Right atrium auricular region (tissue), 2 donors: ENCODE results near the gene C14orf93. TPM values are rescaled to one million over a fixed set of nuclear protein-coding genes. Genes with fewer than 3 reads are reported as not detected.
A peak's percentile ranks its signal among the peaks of the same experiment; 100 is the strongest.

Experiments
- DNase-seq: peaks from one replicate; pipeline ENCODE4 v3.0.0-alpha.2; 2019; ENCODE audit warnings: low spot score
- H3K27ac ChIP-seq, 2 donors: fragments of 200-600 bp; sonication (generic); 1 replicate in 1 of 2; 2 replicates in 1 of 2; pipeline ENCODE4 v1.5.1; 2016 to 2019
- H3K27me3 ChIP-seq, 2 donors: fragments of 200-600 bp; sonication (generic); one replicate each; pipeline versions ENCODE4 v1.5.1 to v1.6.0; 2017 to 2019
- H3K36me3 ChIP-seq: fragments of 200-600 bp; sonication (generic); one replicate; pipeline ENCODE4 v1.5.1; 2016
- H3K4me1 ChIP-seq, 2 donors: fragments of 200-600 bp; sonication (generic); one replicate each; pipeline versions ENCODE4 v1.5.1 to v1.6.0; 2017 to 2019
- H3K4me3 ChIP-seq, 2 donors: fragments of 200-600 bp; sonication (generic); 1 replicate in 1 of 2; 2 replicates in 1 of 2; pipeline ENCODE4 v1.5.1; 2017 to 2019; ENCODE audit warnings: mild to moderate bottlenecking in 1 of 2, moderate library complexity in 1 of 2
- H3K9me3 ChIP-seq, 2 donors: fragments of 200-600 bp; sonication (generic); one replicate each; pipeline ENCODE4 v1.5.1; 2019
- CTCF ChIP-seq, 2 donors: fragments of 200-600 bp; sonication (generic); IDR thresholded peaks; one replicate each; pipeline ENCODE4 v1.5.1; 2019; ENCODE audit warnings: antibody characterized with exemption in 2 of 2
- total RNA-seq, 2 donors: library from RNA; depleted of rRNA; stranded (reverse); fragments of >200 nt; gene quantifications; one replicate each; pipeline ENCODE4 v1.1.0, GENCODE V29; 2016

The C14orf93 gene
- total RNA-seq, 2 donors from 2014 or later = 5.0 to 6.8 TPM

DNA sequence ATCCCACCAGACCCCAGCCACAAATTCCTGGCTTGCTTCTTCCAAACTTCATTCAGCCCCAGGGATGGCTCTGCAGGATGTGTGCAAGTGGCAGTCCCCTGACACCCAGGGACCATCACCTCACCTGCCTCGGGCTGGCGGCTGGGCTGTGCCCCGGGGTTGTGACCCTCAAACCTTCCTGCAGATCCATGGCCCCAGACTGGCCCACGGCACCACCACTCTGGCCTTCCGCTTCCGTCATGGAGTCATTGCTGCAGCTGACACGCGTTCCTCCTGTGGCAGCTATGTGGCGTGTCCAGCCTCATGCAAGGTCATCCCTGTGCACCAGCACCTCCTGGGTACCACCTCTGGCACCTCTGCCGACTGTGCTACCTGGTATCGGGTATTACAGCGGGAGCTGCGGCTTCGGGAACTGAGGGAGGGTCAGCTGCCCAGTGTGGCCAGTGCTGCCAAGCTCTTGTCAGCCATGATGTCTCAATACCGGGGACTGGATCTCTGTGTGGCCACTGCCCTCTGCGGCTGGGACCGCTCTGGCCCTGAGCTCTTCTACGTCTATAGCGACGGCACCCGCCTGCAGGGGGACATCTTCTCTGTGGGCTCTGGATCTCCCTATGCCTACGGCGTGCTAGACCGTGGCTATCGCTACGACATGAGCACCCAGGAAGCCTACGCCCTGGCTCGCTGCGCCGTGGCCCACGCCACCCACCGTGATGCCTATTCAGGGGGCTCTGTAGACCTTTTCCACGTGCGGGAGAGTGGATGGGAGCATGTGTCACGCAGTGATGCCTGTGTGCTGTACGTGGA lies 32.4 kb upstream of the C14orf93 start, which contains the start of gene PSMB11:
PSMB11 (plus strand) TSS at position 51 of the 804 bp plus-strand sequence; CDS start at position 65, 14 bp downstream.
- TF ChIP-seq CTCF (IDR thresholded peaks at IDR 0.05) = no peak
- Histone ChIP-seq H3K36me3 (no peaks in the 10 kb centered on the region), H3K4me1 (peaks cover 0 to 9% of the 10 kb centered on the region in 2 donors), H3K4me3 (no peak within 1 kb of the TSS), H3K9me3 (no peaks in the 10 kb centered on the region), H3K27ac (no peak within 1 kb of the TSS), H3K27me3 (no peaks in the 10 kb centered on the region)
- DNase-seq = no peak

GRCh38 chr14:23041729-23042128 lies 31.8 kb upstream of the C14orf93 start:
- no peak for DNase-seq
- Histone ChIP-seq H3K4me3 (no peak overlapping the region), H3K9me3 (no peaks in the 10 kb centered on the region), H3K36me3 (no peaks in the 10 kb centered on the region), H3K27me3 (no peaks in the 10 kb centered on the region), H3K27ac (no peak overlapping the region), H3K4me1 (peaks cover 0 to 9% of the 10 kb centered on the region in 2 donors)
- no peak for TF ChIP-seq CTCF (IDR thresholded peaks at IDR 0.05)

GRCh38 chr14:23040100-23040499 lies 30.2 kb upstream of the C14orf93 start:
- Histone ChIP-seq H3K27ac (no peak overlapping the region), H3K9me3 (no peaks in the 10 kb centered on the region), H3K27me3 (no peaks in the 10 kb centered on the region), H3K36me3 (no peaks in the 10 kb centered on the region), H3K4me1 (peaks cover 0 to 8% of the 10 kb centered on the region in 2 donors), H3K4me3 (no peak overlapping the region)
- no peak for TF ChIP-seq CTCF (IDR thresholded peaks at IDR 0.05)
- DNase-seq = no peak

DNA sequence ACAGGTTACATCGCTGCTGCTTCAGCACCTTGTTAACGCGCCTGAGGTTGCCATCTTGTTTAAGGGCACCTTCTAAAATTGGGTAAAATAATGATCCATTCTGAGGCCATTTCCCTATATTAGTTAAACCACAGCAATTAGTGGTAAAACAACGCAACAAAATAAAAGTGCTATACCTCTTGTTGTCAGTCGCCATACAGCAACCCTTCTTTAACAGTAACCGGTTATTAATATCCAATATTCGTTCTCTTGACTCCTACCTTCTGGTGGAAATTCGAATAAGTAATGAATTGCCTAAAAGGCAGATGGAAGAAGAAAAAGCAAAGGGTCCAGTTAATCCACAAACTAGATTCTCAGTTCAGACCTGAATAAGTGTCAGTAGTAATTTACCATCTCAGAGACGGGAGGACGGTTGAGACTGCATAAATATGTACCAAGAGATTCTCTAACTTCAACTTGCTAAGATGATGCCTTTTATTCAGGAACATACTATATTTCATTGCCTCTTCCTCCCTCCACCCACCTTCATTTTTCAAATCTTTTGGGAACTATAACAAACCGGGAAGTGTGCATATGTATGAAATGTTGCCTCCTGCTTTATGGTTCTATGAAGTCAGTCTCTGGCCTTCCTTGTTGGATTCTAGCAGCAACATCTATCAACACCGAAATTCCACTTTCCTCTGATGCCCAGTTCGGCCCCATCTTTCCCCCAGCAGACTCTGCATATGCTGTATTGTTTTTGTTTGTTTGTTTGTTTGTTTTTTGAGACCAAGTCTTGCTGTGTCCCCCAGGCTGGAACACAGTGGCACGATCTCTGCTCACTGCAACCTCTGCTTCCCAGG lies 25.6 kb upstream of the C14orf93 start:
- no peak for DNase-seq
- no peaks in the 10 kb centered on the region for H3K9me3 ChIP-seq
- peaks cover 30% of the 10 kb centered on the region for H3K36me3 ChIP-seq
- peak overlapping the region; percentile 80 for H3K4me3 ChIP-seq
- peak overlapping the region; percentile 92 to 95 for H3K27ac ChIP-seq
- H3K27me3 ChIP-seq = no peaks in the 10 kb centered on the region
- peaks cover 0 to 21% of the 10 kb centered on the region in 2 donors for H3K4me1 ChIP-seq
- TF ChIP-seq CTCF (IDR thresholded peaks at IDR 0.05) = no peak

DNA sequence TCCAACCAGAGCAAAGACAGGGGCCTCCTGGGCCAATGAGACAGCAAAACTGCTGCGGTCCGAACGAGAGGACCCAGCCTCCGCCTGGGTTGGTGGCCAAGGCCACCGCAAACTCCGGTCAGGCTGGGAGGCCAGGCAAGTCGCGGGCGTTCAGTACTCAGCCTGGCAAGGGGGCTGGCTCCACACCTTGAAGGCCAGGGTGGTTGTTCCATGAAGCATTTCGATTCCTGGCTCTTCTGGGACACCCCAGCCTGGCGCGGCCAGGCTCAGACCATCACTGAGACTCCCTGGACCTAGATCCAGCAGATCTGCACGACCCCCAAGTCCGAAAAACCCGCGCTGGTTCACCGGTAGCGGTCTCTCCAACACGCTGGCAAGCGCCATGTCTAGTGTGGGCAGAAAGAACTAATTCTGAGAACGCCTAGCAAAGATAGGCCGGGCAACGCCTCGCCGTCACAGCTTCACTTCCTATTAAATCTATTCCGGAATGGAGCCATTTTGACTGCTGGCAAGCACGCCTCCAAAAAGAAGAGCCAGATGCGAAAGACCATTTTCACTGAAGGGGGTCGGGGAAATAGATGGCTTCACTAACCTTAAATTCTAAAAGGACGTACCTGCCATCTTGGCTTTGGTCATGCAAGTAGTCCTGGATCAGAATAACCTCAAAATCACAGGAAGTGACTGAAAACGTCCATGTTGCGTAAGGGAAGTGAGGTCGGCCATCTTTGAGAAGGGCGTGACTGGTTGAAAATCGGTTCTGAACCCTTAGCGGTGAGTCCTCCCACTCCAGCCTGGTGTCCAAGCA lies 24.8 kb upstream of the C14orf93 start, which contains the start of gene PSMB5:
PSMB5 (minus strand) TSS at position 403 of the 805 bp plus-strand sequence; CDS start at position 384, 19 bp downstream.
- Histone ChIP-seq H3K9me3 (no peaks in the 10 kb centered on the region), H3K4me1 (peaks cover 0 to 21% of the 10 kb centered on the region in 2 donors), H3K27ac (peak within 1 kb of the TSS; percentile 92 to 95), H3K4me3 (peak within 1 kb of the TSS; percentile 80), H3K27me3 (no peaks in the 10 kb centered on the region), H3K36me3 (peaks cover 37% of the 10 kb centered on the region)
- DNase-seq = peak; percentile 93
- no peak for TF ChIP-seq CTCF (IDR thresholded peaks at IDR 0.05)
